ENCODE results near the gene TMIGD2.

TMIGD2 gene

DNA sequence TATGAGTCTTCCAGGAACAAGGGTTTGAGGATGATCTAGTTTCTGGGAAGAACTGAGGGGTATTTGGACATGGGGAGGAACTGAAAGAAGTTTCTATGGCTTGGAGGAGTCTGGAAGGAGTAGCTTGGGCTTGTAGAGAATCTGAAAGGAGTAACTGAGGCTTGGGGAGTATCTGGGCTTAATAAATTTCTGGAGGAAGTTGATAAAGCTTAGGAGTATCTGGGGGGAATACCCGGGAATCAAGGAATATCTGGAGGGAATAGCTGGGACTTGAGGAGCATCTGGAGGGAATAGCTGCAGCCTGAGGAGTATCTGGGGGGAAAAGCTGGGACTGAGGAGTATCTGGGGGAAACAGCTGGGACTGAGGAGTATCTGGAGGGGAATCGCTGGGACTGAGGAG, 18.2 kb upstream of the TMIGD2 start:
- H3K9me3 ChIP-seq (ENCODE audit: control insufficient read depth, low read length): peaks cover 13% of the 10 kb centered on the region
- H3K4me2 ChIP-seq (ENCODE audit: low read length, poor library complexity, severe bottlenecking): no peak overlapping the region
- H4K91ac ChIP-seq (ENCODE audit: low read length): no peak overlapping the region
- H3K14ac ChIP-seq (ENCODE audit: low read length in 2 of 2): no peak overlapping the region
- H2BK15ac ChIP-seq (ENCODE audit: low read depth, poor library complexity, severe bottlenecking): no peak overlapping the region
- peaks cover 0 to 33% of the 10 kb centered on the region in 2 experiments for H3K36me3 ChIP-seq (ENCODE audit: control insufficient read depth in 1 of 2, insufficient read depth in 2 of 2, low read depth in 1 of 2, low read length in 2 of 2)
- no peak overlapping the region for H2BK120ac ChIP-seq (ENCODE audit: low read depth, low read length)
- H3K4ac ChIP-seq (ENCODE audit: low read depth in 1 of 2, low read length in 2 of 2): no peak overlapping the region
- no peak overlapping the region for H2AFZ ChIP-seq (ENCODE audit: low read depth, low read length)
- H3K9ac ChIP-seq (ENCODE audit: low read length): no peak overlapping the region
- no peak overlapping the region for H3K4me3 ChIP-seq (ENCODE audit: insufficient read depth in 1 of 2, low read depth in 1 of 2, low read length in 2 of 2)
- H3K23ac ChIP-seq (ENCODE audit: low read length in 2 of 2): no peak overlapping the region
- no peak overlapping the region for H3K27ac ChIP-seq (ENCODE audit: low read length, poor library complexity, severe bottlenecking)
- no peak overlapping the region for H2AK5ac ChIP-seq (ENCODE audit: low read length, severe bottlenecking)
- no peaks in the 10 kb centered on the region for H3K4me1 ChIP-seq (ENCODE audit: control insufficient read depth, insufficient read depth, low read depth, low read length)
- H4K8ac ChIP-seq (ENCODE audit: low read length): no peak overlapping the region
- H2BK12ac ChIP-seq (ENCODE audit: low read length in 2 of 2): no peak overlapping the region
- H3K18ac ChIP-seq (ENCODE audit: low read depth in 1 of 2, low read length in 2 of 2): no peak overlapping the region
- peaks cover 0 to 16% of the 10 kb centered on the region in 2 experiments for H3K27me3 ChIP-seq (ENCODE audit: control insufficient read depth in 1 of 2, insufficient read depth in 1 of 2, low read length in 2 of 2)
- DNase-seq: no peak
- WGBS: 93% methylated on average over 2 of the region's 2 CpGs
- no peak overlapping the region for H2BK5ac ChIP-seq (ENCODE audit: low read depth, low read length, poor library complexity, severe bottlenecking)
- no peaks in the 10 kb centered on the region for H3K79me1 ChIP-seq (replicated peaks; ENCODE audit: low read length, poor library complexity, severe bottlenecking)

- Histone ChIP-seq H3K27me3 (ENCODE audit: control insufficient read depth in 1 of 2, insufficient read depth in 1 of 2, low read length in 2 of 2) (peaks cover 0 to 13% of the 10 kb centered on the region in 2 experiments), H3K36me3 (ENCODE audit: control insufficient read depth in 1 of 2, insufficient read depth in 2 of 2, low read depth in 1 of 2, low read length in 2 of 2) (peaks cover 0 to 27% of the 10 kb centered on the region in 2 experiments), H2BK12ac (ENCODE audit: low read length in 2 of 2) (no peak overlapping the region), H4K91ac (ENCODE audit: low read length) (no peak overlapping the region), H3K14ac (ENCODE audit: low read length in 2 of 2) (no peak overlapping the region), H3K18ac (ENCODE audit: low read depth in 1 of 2, low read length in 2 of 2) (no peak overlapping the region), H4K8ac (ENCODE audit: low read length) (no peak overlapping the region), H3K23ac (ENCODE audit: low read length in 2 of 2) (no peak overlapping the region), H2AK5ac (ENCODE audit: low read length, severe bottlenecking) (no peak overlapping the region), H3K4ac (ENCODE audit: low read depth in 1 of 2, low read length in 2 of 2) (no peak overlapping the region), H3K79me1 (replicated peaks; ENCODE audit: low read length, poor library complexity, severe bottlenecking) (no peaks in the 10 kb centered on the region), H3K9ac (ENCODE audit: low read length) (no peak overlapping the region), H3K9me3 (ENCODE audit: control insufficient read depth, low read length) (peaks cover 13% of the 10 kb centered on the region), H3K4me1 (ENCODE audit: control insufficient read depth, insufficient read depth, low read depth, low read length) (no peaks in the 10 kb centered on the region), H2AFZ (ENCODE audit: low read depth, low read length) (no peak overlapping the region), H2BK15ac (ENCODE audit: low read depth, poor library complexity, severe bottlenecking) (no peak overlapping the region), H3K27ac (ENCODE audit: low read length, poor library complexity, severe bottlenecking) (no peak overlapping the region), H2BK5ac (ENCODE audit: low read depth, low read length, poor library complexity, severe bottlenecking) (no peak overlapping the region), H3K4me3 (ENCODE audit: insufficient read depth in 1 of 2, low read depth in 1 of 2, low read length in 2 of 2) (no peak overlapping the region), H2BK120ac (ENCODE audit: low read depth, low read length) (no peak overlapping the region), H3K4me2 (ENCODE audit: low read length, poor library complexity, severe bottlenecking) (no peak overlapping the region)
- DNase-seq: no peak
- WGBS: 98% methylated on average over 2 of the region's 2 CpGs
Measured at GRCh38 chr19:4319067-4319718, 17.0 kb upstream of the TMIGD2 start.

DNA sequence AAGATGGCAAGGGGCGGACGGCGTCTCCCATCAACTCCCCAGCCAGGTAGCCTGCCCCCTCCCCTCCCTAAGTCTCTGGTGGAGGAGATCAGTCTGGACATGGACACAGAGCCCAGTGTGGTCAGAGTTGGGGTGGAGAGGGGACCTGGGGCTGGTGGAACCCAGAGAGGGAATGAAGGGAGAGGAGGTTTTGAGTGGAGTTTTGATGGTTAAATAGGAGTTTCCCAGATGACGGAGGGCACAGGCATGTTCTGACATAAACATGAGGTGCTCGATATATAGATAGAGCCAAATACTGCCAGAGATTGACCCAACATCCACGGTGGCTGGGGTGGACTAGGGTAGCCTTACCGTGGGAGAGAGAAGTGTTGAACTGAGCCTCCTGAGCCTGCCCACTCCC, 16.3 kb upstream of the TMIGD2 start:
- no peak overlapping the region for H4K91ac ChIP-seq (ENCODE audit: low read length)
- H2BK12ac ChIP-seq (ENCODE audit: low read length in 2 of 2): no peak overlapping the region
- H3K27ac ChIP-seq (ENCODE audit: low read length, poor library complexity, severe bottlenecking): no peak overlapping the region
- H3K18ac ChIP-seq (ENCODE audit: low read depth in 1 of 2, low read length in 2 of 2): no peak overlapping the region
- peaks cover 0 to 13% of the 10 kb centered on the region in 2 experiments for H3K27me3 ChIP-seq (ENCODE audit: control insufficient read depth in 1 of 2, insufficient read depth in 1 of 2, low read length in 2 of 2)
- 100% methylated on average over 2 of the region's 7 CpGs for WGBS
- H2BK120ac ChIP-seq (ENCODE audit: low read depth, low read length): no peak overlapping the region
- no peak overlapping the region for H3K14ac ChIP-seq (ENCODE audit: low read length in 2 of 2)
- H3K4me3 ChIP-seq (ENCODE audit: insufficient read depth in 1 of 2, low read depth in 1 of 2, low read length in 2 of 2): no peak overlapping the region
- no peak overlapping the region for H2BK15ac ChIP-seq (ENCODE audit: low read depth, poor library complexity, severe bottlenecking)
- no peak overlapping the region for H4K8ac ChIP-seq (ENCODE audit: low read length)
- no peak overlapping the region for H2BK5ac ChIP-seq (ENCODE audit: low read depth, low read length, poor library complexity, severe bottlenecking)
- H3K4ac ChIP-seq (ENCODE audit: low read depth in 1 of 2, low read length in 2 of 2): no peak overlapping the region
- no peak overlapping the region for H2AK5ac ChIP-seq (ENCODE audit: low read length, severe bottlenecking)
- peaks cover 13% of the 10 kb centered on the region for H3K9me3 ChIP-seq (ENCODE audit: control insufficient read depth, low read length)
- DNase-seq: no peak
- H2AFZ ChIP-seq (ENCODE audit: low read depth, low read length): no peak overlapping the region
- no peaks in the 10 kb centered on the region for H3K4me1 ChIP-seq (ENCODE audit: control insufficient read depth, insufficient read depth, low read depth, low read length)
- H3K9ac ChIP-seq (ENCODE audit: low read length): no peak overlapping the region
- no peaks in the 10 kb centered on the region for H3K79me1 ChIP-seq (replicated peaks; ENCODE audit: low read length, poor library complexity, severe bottlenecking)
- H3K23ac ChIP-seq (ENCODE audit: low read length in 2 of 2): no peak overlapping the region
- peaks cover 0 to 20% of the 10 kb centered on the region in 2 experiments for H3K36me3 ChIP-seq (ENCODE audit: control insufficient read depth in 1 of 2, insufficient read depth in 2 of 2, low read depth in 1 of 2, low read length in 2 of 2)
- H3K4me2 ChIP-seq (ENCODE audit: low read length, poor library complexity, severe bottlenecking): no peak overlapping the region

- no peak overlapping the region for H3K14ac ChIP-seq (ENCODE audit: low read length in 2 of 2)
- H3K9ac ChIP-seq (ENCODE audit: low read length): no peak overlapping the region
- H2BK12ac ChIP-seq (ENCODE audit: low read length in 2 of 2): no peak overlapping the region
- no peak overlapping the region for H3K4ac ChIP-seq (ENCODE audit: low read depth in 1 of 2, low read length in 2 of 2)
- H4K91ac ChIP-seq (ENCODE audit: low read length): no peak overlapping the region
- H3K18ac ChIP-seq (ENCODE audit: low read depth in 1 of 2, low read length in 2 of 2): no peak overlapping the region
- no peak overlapping the region for H2BK5ac ChIP-seq (ENCODE audit: low read depth, low read length, poor library complexity, severe bottlenecking)
- WGBS: 93% methylated on average over 9 of the region's 9 CpGs
- H3K9me3 ChIP-seq (ENCODE audit: control insufficient read depth, low read length): peaks cover 6% of the 10 kb centered on the region
- H3K27me3 ChIP-seq (ENCODE audit: control insufficient read depth in 1 of 2, insufficient read depth in 1 of 2, low read length in 2 of 2): peaks cover 0 to 13% of the 10 kb centered on the region in 2 experiments
- H3K4me1 ChIP-seq (ENCODE audit: control insufficient read depth, insufficient read depth, low read depth, low read length): no peaks in the 10 kb centered on the region
- no peak overlapping the region for H4K8ac ChIP-seq (ENCODE audit: low read length)
- no peak overlapping the region for H2AK5ac ChIP-seq (ENCODE audit: low read length, severe bottlenecking)
- no peak overlapping the region for H3K4me2 ChIP-seq (ENCODE audit: low read length, poor library complexity, severe bottlenecking)
- no peaks in the 10 kb centered on the region for H3K79me1 ChIP-seq (replicated peaks; ENCODE audit: low read length, poor library complexity, severe bottlenecking)
- H2BK15ac ChIP-seq (ENCODE audit: low read depth, poor library complexity, severe bottlenecking): no peak overlapping the region
- H2AFZ ChIP-seq (ENCODE audit: low read depth, low read length): no peak overlapping the region
- peak; percentile 18 for DNase-seq
- H3K4me3 ChIP-seq (ENCODE audit: insufficient read depth in 1 of 2, low read depth in 1 of 2, low read length in 2 of 2): no peak overlapping the region
- H2BK120ac ChIP-seq (ENCODE audit: low read depth, low read length): no peak overlapping the region
- peaks cover 0 to 16% of the 10 kb centered on the region in 2 experiments for H3K36me3 ChIP-seq (ENCODE audit: control insufficient read depth in 1 of 2, insufficient read depth in 2 of 2, low read depth in 1 of 2, low read length in 2 of 2)
- no peak overlapping the region for H3K23ac ChIP-seq (ENCODE audit: low read length in 2 of 2)
- no peak overlapping the region for H3K27ac ChIP-seq (ENCODE audit: low read length, poor library complexity, severe bottlenecking)
Measured at GRCh38 chr19:4316956-4317355, 14.8 kb upstream of the TMIGD2 start.

All from mesenchymal stem cell (in vitro differentiated cells and primary cell).